ENCODE data around the gene ATP6V0B.

DNA sequence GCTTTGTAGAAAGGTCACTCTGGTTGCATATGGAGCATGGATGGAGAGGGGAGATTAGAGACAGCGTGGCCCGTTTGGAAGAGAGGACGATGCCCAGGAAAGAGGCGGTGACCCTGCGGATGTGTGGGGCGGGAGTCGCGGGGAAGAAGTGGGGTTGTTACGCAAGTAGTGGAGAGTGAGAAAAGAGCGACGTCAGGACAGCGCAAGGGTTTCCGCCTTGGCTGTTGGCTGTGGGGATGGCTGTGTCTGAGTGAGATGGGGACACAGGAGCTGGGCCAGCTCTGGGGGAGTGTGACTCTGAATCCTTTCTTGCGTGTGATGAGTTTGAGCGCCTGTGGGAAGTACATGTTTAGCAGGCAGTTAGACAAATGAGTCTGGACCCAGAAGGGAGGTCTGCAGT, 8.0 kb downstream of the ATP6V0B start:
- TF ChIP-seq, protein P1, sequence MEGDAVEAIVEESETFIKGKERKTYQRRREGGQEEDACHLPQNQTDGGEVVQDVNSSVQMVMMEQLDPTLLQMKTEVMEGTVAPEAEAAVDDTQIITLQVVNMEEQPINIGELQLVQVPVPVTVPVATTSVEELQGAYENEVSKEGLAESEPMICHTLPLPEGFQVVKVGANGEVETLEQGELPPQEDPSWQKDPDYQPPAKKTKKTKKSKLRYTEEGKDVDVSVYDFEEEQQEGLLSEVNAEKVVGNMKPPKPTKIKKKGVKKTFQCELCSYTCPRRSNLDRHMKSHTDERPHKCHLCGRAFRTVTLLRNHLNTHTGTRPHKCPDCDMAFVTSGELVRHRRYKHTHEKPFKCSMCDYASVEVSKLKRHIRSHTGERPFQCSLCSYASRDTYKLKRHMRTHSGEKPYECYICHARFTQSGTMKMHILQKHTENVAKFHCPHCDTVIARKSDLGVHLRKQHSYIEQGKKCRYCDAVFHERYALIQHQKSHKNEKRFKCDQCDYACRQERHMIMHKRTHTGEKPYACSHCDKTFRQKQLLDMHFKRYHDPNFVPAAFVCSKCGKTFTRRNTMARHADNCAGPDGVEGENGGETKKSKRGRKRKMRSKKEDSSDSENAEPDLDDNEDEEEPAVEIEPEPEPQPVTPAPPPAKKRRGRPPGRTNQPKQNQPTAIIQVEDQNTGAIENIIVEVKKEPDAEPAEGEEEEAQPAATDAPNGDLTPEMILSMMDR (IDR thresholded peaks at IDR 0.05; ENCODE audit: low read depth, low read length): no peak
- TF ChIP-seq POLR2A (IDR thresholded peaks at IDR 0.05; ENCODE audit: extremely low read depth, insufficient read length): no peak
- TF ChIP-seq, protein P2, sequence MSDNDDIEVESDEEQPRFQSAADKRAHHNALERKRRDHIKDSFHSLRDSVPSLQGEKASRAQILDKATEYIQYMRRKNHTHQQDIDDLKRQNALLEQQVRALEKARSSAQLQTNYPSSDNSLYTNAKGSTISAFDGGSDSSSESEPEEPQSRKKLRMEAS (IDR thresholded peaks at IDR 0.05; ENCODE audit: low read depth, low read length): no peak
- TF ChIP-seq MYC (IDR thresholded peaks at IDR 0.05; ENCODE audit: low read depth, low read length): no peak

All from NB4 (cell line).